HG03469 (cell line): Measurements from ENCODE around the gene PCED1A.

ENCODE experiments used
- ATAC-seq: cut with Tn5 transposase; IDR thresholded peaks from one replicate; pipeline ENCODE4 v1.9.1; 2021; ENCODE audit warnings: mild to moderate bottlenecking, moderate library complexity, moderate number of reproducible peaks; ENCODE audit not compliant: unreplicated experiment

The PCED1A gene

GRCh38 chr20:2805689-2806350 lies 34.6 kb downstream of the PCED1A start:
- ATAC-seq = no peak

GRCh38 chr20:2804852-2805688 lies 35.4 kb downstream of the PCED1A start:
- no peak for ATAC-seq

DNA sequence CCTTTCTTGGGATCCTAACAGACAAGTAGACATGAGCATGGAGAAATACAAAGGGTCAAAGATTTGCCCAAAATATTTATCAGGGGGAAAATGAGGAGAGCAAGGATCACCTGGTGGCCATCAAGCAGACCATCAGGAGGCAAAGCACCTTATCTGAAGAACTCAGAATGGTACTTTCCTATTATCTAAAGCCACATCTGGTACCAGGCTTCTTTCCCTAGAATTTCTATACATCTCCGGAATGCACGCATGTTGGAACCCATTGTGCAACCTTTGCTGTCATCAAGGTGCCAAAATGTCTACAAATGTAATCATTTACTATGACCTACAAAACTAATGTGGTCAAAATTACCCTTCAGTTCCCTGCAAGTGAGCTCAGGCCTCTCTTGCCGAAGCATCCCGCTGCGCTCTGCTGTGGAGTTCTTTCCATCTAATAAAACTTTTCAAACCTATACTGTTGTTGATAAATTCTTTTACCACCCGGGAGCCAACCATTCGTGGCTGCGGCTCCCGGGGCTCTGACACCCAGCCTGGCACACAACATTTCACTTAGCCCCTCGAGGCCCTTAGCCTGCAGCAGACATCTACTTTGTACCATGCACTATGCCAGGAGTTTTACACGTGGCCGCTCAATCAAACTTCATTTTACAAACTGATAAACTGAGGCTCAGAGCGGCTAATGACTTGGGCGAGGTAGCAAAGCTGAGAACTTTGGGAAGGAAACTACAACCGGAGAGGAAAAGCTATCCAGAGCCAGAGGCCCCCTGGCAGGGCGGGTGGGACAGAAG lies 36.2 kb downstream of the PCED1A start:
- ATAC-seq = no peak

DNA sequence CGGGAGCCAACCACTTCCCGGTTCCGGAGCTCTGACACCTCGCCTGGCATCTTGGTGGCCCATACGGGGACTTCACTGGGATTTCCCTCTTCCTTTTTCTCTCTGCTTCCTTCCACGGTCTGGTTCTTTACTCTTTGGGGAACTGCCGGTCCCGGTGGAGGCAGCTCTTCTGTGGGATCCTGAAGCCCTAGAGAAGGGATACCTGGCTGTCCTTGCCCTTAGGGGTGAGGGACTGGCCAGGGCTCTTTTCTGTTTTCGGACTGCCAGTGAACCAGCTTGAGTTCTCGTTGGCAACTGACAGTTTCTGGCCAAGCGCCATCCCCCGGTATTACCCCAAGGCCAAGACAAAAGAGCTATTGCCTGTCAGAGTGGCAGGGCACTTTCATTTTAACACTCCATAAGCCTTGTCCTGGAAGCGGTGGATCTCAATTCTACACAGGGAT lies 39.1 kb downstream of the PCED1A start:
- ATAC-seq = no peak

- ATAC-seq = no peak
Observed at GRCh38 chr20:2800521-2801285, 39.8 kb downstream of the PCED1A start, which contains the start of gene CPXM1. TSS of gene CPXM1 (minus strand) at chr20:2800627. CDS start at chr20:2800572, 55 bp downstream.

- no peak for ATAC-seq
Observed at GRCh38 chr20:2799688-2800520, 40.6 kb downstream of the PCED1A start.

DNA sequence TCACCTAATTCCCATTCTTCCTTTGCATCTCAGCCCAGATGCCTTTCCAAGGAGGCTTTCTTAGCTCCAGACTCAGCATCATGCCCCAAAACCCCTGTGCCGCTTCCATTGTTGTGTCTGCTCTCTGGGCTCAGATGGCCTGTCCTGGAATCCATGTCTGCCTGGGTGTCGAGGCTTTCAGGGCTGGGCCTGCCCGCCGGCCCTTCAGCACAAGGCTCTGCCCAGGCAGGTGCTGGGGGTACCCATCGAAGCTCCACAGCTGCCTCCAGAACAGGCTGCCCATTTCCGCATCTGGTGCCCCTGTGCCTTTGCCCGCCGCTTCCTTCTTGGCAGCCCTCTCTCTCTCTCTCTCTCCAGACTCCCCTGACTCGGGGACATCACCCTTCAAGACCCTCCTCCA lies 41.2 kb downstream of the PCED1A start:
- ATAC-seq = no peak

DNA sequence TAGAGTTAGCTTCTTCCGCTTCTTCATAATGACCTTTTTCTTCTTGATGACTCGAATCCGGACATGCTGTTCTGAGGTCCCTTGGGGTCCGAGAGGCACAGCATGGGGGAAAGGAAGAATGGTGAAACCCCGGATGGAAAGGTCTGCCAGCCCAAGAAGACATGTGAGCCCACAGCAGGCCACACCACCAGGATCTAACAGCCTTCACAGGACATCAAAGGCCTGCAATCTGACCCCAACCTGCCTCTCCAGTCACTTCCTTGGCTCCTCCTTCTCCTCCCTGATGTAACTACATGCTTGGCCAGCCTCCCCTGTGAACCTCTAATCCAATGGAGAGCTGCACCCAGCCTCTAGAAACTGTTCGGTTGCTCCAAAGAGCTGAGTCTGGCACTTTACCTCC lies 41.6 kb downstream of the PCED1A start:
- no peak for ATAC-seq

GRCh38 chr20:2798095-2798805 lies 42.2 kb downstream of the PCED1A start:
- no peak for ATAC-seq

DNA sequence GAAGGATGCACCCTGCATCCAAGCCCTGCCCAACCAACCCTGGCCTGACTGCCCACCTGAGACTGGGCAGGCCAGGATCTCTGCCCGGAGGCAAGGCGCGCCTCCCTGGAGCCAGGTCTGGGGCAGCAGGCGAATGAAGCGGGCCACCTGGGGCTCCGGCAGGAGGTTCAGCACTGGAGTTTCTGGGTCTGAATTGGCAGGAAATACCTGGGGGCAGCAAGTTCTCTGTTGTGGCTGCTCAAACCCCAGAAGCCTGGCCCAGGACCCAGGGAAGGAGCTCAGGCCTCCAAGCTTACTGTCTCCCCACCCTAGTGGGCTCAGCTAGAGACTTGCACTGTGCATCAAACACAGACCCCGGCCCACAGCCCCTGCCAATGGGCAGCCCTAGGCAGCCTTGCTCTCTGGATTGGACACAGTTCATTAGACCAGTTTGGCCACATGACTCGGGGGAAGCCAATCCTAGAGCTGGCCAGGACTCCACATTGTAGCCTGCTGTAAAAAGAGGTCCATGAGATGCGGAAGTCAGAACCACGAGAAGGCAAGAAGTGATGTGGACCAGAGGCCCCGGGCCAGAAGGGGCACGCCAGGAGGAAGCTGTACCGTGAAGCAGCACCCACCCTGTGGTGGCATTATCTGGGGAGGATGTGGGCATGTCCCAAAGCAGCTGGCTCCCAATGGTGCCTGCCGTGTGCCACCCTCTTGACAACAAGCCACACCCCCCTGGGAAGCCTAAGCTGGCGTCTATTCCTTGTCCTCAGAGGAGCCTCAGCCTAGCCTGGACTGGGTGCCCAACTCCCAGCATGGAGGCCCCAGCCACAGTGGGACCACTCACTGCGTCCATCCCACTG lies 43.1 kb downstream of the PCED1A start:
- ATAC-seq = no peak

DNA sequence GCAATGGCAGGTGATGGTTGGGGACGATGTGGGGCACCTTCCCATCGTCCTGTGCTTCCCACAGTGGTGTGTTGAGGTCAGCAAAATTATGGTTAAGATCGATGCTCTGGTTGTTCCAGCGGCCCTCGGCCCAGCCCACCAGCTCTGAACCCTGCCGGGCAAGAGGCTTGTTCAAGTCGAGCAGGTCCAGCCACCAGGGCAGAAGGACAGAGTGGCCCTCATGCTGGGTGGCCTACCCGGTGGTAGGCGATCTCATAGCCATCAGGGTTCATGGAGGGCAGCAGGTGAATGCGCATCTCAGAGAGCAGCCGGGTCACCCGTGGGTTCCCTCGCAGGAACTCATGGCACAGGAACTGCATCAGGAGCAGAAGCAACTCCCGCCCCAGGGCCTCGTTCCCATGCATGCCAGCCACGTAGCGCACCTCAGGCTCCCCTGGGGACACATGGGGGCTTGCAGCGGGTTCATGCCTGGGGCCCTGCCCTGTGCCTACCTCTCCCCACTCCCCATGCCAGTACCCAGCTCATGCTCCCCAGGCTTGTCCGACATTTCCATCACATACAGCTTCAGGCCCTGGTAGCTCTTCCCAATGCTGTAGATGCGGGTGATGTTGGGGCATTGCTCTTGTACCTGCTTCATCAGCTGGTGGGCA lies 44.3 kb downstream of the PCED1A start:
- no peak for ATAC-seq

DNA sequence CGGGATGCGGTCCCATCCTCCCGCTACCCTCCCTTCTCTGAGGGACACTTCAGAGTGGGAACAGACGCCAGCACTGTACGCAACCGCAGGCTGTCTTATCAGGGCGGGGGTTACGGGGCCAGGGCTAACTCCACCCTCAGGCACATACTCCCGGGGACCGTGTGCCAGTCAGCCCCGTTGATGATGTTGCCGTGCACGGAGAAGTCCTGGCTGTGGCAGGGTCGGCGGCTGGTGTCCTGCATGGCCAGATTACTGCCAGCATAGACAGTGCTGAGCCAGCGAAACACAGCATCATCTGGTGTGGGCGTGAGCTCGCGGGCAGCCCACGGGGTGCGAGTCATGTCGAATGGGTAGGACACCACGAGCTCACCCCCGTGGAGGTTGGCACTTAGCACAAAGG lies 45.0 kb downstream of the PCED1A start:
- no peak for ATAC-seq

DNA sequence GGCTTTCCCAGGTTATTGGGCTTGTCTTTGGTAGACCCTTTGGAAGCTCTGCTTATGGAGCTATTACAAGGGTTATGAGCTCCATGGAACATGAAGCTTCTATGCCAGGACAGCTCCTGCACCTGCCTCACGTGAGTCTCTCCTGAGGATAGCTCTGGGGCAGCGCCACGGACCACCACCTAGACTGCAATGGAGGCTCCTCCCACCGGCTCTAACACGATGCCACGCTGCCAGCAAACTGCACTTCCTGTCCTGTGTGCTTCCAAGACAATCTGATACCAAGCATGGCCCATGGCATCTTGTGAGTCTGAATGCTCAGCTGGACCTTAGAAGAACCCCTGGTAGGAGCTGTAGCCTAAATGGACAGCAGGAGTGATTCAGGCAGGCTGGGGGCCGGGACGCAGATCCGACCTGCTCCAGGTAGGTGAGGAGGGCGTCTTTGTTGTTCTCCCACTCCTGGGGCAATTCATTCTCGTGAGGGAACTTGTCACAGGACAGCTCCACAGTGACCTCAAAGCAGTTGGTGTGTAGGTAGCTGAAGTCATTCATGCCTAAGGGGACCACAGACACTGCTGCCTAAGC lies 45.5 kb downstream of the PCED1A start:
- no peak for ATAC-seq

- no peak for ATAC-seq
Observed at GRCh38 chr20:2794202-2794748, 46.2 kb downstream of the PCED1A start.

GRCh38 chr20:2793471-2793870 lies 47.0 kb downstream of the PCED1A start:
- ATAC-seq = no peak
